GM19397 (cell line): ENCODE data around the gene ATG10.
"Not testable (repeated sequence)": the region's sequence is repeated elsewhere in the genome, so short reads cannot be mapped to it uniquely, and the experiment has no call there.

Experiments
- ATAC-seq: cut with Tn5 transposase; IDR thresholded peaks from one replicate; pipeline ENCODE4 v1.9.1; 2021; ENCODE audit warnings: mild to moderate bottlenecking, moderate library complexity; ENCODE audit not compliant: unreplicated experiment

Gene ATG10

DNA sequence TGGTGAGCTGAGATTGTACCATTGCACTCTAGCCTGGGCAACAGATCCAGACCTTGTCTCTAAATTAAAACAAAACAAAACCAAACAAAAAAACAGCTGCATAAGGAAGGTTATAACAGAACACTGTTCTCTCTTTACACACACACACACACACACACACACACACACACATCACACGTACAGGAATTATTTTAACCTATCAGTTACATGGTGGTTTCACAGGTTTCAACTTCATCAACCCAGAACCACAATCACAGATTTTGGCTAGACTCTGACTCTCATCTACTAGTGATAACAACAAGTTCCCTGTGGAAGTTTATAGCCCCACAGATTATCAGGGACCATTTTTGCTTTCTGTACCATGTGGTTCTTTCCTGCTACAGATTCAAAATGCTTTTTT, 246.1 kb downstream of the ATG10 start:
- ATAC-seq: no peak

DNA sequence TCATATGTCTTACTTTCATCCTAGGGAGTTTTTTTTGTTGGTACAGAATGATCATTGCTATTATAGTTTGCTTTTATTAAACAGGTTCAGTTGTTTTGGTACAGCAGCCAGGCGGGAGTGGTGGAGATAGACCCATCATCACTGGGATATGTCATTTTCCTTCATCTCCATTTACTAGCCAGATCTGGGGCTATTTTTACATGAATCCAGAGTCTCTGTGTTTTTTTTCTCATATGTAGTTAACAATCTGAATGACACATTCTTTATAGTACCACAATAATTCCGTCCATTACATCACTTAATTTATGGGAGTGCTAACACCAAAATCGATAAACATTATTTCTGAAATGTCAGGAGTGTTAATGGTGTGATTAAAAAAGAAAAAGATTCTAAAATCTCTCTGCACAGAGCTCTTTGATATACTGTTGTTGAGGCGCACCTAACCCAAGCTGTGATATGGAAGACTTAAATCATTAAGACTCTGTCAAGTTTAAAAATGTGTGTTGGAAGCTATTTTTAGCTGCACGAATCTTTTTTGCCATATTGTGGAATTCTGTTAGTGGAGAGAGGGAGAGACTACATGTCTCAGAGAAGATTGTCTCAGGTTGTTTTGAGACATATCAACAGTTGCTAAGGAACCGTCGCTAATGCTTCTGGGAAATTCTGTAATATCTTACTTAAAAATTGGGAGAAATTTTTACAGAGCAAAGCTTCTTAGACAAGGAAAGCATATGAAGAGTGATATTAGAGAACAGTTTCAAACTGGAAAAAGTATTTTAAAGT, 246.7 kb downstream of the ATG10 start:
- ATAC-seq: no peak

DNA sequence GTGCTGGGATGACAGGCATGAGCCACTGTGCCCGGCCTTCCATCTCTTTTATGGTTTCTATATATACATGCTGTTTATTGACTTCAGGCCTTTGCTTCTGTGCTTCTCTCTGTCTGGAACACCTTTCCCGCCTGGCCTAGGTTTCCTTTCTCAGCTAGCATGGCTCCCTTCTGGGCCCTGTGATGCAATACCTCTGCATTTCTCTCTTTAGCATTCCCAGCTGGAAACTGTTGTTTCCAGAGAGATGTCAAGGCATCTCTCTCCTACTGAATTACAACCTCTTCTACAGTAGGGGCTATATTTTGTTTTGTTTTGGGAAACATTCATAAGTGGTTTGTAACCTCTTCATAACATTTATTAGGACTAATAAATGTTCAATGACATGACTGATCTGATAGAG, 249.2 kb downstream of the ATG10 start:
- ATAC-seq: no peak

DNA sequence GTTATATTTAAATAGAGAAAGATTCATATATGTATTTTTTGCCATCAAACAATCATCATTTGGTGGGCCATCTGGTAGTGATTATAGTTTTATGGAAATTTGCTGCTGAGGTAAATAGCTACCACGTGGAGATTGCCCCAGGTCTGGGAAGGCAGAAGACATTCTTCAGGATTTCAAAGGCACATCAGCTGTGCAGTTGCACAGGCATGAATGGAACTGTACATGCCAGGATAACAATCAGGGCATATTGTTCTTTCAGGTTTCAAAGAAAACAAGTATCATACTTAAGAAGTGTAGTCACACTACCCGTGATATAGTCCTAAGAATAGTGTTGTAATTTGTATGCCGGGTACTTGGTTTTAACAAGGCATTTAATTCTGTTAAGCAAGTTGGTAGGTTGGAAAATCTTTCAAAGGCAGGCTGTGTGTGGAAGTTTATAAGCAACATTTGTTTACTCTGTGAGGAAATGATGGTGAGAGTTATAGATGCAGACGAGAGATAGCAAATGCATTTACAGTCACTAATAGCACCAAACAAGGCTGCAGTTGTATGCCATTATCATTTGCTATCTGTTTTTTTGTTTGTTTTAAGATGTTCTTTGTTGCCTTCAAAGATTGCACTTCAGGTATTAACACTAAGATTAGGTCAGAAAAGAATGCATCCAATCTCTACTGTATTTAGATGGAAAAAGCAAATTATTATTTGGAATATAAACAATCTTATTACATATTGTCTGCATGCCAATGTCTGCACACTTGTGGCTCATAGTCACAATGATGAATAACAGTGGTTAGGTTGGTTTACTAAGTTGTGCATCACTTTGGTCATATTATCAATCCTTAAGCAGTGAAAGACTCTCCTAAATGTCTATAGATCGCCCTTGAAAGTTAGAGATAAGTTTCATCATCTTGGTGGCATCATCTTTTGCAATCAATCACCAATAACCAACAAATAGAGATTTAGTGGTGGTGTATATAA, 251.1 kb downstream of the ATG10 start:
- ATAC-seq: no peak

DNA sequence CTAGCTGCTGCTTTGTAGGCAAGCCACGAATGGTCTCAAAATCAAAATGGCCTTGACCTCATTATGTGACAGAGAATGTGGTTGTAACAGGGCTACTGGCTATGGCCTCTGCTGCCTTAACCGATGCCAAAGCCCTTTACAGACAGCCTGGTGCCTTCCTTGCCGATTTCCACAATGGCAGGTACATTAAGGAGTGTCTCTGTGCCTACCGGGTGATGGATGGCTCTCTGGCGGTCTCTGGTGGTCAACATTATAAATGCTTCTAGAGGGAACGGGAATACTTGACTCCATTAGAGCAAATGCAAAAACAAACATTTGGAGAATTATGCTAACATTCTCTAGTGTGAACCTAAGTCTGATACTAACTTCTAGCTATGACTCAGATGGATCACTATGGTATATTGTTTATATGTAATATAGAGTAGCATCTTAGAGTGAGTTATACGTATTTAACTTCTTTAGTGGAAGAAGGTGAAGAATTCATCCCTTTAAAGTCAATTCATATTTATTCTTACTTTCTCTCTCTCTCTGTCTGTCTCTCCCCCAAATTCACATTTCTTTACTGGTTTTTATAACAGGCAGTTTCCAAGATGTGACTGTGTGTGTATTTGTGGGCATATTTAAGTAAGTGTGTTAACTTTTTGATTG, 253.8 kb downstream of the ATG10 start:
- peak; percentile 58 for ATAC-seq

DNA sequence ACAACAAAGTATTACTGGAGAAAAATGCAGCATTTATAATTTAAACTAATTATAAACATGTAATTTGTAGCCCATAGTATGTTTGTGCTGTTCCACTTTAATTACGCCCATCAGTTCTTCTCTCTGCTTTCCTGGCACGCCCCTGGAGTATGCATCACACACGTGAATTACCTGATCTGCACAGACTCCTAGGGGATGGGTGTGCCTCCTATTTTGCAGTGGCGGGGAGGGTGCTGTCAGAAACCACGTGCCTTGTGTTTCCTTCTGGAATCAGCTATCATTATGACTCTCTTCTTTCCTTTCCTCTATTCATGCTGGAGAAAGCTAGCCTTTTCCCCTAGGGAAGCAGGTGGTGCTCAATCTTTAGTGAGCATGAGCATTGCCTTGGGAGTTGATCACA, 263.1 kb downstream of the ATG10 start:
- no peak for ATAC-seq

DNA sequence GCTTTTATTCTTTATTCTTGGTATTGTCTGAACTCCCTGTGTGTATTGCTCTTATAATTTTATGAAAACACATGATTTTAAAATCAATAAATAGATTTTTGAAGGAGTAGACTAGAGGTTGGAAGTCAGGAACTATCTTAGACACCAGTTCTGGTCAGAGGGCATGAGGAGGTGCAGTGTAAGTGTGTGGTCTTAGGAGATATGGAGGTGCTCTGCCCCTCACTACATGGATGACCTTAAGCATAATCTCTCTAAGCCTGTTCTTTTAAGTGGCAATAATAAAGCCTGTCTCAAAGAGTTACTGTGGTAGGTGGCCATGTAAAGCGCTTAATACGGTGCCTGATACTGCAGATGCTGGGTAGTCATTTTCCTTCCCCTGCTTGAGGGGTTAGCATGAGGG, 272.3 kb downstream of the ATG10 start:
- no peak for ATAC-seq

DNA sequence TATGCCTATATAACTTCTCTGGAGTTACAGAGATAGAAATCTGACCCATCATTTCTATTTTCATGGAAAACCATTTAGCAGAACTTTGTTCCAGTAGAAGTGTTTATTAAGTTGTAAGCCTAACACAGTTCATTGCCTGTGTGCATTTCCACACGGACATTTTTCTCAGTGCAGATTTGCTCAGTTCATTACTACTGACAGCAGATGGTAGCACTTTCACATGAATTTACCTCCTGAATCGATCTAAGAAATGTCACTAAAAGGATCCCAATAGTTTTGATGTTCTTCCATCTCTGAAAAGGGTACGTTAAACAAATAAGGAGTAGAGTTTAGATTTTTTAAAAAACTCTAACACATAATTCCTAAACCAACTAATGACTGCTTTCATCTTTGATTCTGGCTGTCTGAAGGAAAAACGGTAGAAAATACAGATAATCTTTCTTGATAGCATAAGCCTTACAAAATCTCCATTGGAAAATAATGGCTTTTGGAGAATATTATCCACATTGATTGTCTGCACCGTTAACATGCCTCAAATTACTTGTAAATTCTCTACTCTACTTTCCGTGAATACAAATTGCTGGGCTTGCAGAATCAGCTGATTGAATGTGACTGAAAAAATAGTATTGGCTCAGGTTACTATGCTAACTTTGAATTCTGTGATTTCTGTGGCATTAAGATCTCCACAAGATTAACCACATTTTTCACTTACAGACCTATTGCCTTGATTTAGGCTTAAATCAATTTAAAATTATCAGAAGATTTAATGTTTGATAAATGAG, 273.2 kb downstream of the ATG10 start:
- ATAC-seq: no peak

DNA sequence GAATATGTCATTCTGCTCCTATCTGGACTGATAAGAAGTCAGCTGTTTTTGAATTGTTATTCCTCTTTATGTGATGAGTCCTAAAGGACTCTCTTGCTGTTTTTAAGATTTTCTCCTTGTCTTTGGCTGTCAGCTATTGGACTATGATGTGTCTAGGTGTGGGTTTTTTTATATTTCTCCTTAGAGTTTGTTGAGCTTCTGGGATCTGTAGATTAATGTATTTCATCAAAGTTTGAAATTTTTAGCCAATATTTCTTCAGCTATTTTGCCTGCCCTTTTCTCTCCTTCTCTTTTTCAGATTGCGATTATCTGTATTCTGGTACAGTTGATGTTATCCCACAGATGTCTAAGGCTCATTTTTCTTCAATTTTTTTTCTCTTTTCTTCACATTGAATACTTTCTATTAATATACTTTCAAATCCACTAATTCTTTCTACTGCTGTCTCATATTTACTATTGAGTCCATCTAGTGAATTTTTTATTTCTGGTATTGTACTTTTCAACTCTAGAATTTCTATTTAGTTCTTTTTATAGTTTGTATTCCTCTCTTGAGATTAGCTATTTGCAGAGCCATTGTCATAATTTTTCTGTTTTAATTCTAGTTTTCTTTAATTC, 275.2 kb downstream of the ATG10 start:
- no peak for ATAC-seq

DNA sequence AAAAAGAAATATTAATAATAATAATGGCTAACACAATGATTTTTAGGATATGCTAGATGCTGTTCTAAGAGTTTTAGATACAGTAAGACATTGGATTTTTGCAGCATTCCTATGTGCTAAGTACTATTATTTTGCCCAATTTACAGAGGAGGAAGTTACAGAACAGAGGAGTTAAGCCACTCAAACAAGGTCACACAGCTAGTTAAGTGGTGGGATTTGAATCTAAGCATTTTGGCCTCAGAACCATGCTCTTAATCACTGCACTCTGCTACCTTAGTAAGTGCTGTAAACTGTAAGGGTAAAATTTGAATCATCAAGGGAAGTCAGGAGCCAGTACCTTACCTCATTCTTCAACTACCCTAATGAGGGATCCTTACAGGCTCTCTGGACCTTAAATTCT, 280.9 kb downstream of the ATG10 start:
- ATAC-seq: no peak

DNA sequence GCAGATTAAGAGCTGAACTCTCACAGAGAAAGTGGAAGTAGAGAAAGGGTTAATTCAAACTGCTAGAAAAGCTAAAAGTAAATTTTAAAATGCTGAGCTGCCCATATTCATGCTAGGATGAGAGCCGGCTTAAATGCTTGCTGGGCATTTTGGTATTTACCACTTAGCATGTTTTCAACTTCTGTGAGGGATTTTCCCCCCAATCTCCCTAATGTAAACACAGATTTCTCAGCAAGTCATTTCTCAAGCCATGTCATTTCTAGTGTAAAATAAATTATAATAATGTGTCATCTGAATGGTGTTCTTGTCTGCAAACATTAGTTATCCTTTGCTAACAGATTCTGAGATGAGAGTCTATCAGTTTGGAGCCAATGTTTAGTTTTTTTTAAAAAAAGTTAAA, 284.0 kb downstream of the ATG10 start:
- no peak for ATAC-seq

DNA sequence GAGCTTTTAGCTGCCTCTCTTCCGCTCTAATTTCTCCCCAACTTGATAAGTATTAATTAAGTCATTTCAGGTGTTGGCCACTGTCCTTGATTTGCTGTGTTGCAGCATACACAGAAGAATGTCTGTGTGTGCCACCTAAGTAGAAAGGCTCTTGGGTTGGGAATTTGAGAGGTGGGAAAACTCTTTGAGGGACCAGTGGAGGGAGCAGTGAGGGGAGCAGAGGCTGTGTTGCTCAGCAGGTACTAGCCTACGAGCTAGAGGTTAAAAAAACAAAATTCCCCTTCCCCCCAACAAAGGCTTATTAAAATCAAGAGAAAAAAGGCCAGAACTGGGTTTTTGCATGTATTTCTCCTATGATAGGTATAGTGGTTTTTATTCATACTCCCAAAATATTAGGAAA, 285.4 kb downstream of the ATG10 start:
- ATAC-seq: no peak

DNA sequence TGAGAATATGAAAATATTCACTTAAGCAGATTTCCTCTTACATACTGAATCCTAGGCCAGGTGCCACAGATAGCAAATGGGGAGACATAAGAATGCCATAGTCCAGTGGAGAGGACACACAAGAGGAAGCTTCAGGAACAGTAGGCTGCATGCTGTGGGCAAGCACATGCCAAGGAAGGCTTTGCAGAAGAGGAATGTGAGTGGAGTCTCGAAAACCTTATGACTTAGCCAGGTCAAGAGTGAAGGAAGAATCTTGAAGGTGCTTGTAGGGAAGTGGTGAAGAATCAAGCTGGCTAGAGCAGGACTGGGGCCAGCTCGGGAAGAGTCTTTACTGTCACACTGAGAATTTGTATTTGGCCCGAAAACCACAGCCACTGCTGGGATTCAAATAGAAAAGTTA, 285.9 kb downstream of the ATG10 start:
- no peak for ATAC-seq

DNA sequence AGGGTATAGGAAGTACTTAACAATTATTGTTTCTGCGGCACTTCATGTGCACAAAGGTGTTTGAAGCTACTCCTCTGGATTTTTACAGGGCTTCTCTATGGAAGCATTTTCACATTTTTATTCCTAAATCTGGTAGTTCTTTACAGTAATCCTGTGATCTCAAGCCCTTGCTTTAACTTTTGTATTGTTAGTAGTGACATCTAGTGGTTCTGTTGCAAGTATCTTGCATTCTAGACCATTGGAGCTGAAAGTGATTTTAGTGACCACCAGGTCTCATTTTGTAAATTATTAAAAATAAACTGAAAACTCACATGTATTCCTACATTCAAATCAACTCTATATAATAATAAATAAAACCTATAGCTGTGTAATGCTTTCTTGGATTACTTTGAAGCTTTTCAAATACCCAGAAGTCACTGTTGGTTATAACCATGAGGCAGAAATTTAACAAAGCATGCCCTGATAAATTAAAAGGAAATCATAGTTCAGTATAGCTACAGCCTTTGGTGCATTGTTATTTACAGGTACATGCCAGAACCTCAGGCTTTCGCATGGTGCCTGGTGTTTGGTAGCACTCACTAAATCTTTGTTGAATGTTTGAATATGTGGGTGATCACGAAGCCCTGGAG, 287.5 kb downstream of the ATG10 start:
- ATAC-seq: no peak

DNA sequence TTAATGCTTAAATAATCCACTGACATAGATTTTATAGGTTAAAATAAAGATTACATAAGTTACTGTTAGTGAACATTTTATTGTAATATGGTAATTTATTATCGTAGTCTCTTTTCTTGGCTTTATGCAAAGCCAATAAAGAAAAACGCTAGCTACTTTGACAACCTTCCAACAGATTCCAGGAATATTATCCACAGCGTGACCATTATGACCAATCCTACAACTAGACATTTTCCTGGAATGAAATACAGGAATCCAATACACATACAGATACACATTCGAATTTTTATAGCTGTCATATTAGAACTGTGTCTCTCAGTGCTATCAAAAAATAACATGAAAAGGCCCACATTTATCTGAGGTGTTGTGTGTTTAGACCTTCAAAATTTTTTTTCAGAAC, 293.2 kb downstream of the ATG10 start:
- ATAC-seq: no peak

DNA sequence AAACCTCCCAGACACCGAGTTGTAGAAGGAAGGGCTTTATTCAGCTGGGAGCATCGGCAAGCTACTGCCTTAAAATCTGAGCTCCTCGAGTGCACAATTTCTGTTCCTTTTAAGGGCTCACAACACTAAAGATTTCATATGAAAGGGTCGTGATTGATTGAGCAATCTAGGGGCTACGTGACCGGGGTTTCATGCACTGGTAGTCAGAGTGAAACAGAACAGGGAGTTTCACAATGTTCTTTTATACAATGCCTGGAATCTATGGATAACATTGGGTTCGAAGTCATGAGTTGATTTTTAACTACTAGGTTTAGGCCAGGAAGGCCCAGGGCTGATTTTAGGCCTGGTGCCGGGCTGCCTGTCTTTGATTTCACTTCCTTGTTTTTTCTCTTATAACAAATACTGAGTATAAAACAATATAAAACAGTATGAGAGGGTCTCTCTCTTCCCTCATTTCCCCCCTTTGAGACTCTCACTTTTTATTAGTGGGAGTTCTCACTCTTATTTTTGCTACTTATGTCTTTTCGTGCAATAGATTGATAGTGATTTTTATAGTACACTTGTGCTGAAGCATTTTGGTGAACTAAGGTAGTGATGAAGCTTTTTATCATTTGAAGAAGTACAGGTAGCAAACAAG, 295.6 kb downstream of the ATG10 start:
- ATAC-seq: not testable (repeated sequence)

DNA sequence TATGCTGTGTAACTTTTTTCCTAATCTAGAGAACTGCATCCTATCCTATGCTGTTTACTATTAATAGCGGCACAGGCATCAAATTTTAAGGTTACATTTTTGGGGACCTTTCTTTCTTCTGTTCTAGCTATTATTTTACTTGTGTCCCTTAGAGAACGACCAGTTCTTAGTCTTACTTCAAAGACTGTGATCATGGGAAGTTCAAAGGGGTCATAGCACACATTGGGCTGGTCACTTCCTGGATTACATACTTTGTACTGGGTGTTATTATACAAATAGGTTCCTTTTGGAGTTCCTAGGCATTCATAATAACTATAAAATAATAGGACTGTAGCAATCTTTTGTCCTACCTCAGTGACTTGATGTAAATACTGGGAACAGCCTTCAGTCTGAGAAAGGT, 297.5 kb downstream of the ATG10 start:
- ATAC-seq: not testable (repeated sequence)

DNA sequence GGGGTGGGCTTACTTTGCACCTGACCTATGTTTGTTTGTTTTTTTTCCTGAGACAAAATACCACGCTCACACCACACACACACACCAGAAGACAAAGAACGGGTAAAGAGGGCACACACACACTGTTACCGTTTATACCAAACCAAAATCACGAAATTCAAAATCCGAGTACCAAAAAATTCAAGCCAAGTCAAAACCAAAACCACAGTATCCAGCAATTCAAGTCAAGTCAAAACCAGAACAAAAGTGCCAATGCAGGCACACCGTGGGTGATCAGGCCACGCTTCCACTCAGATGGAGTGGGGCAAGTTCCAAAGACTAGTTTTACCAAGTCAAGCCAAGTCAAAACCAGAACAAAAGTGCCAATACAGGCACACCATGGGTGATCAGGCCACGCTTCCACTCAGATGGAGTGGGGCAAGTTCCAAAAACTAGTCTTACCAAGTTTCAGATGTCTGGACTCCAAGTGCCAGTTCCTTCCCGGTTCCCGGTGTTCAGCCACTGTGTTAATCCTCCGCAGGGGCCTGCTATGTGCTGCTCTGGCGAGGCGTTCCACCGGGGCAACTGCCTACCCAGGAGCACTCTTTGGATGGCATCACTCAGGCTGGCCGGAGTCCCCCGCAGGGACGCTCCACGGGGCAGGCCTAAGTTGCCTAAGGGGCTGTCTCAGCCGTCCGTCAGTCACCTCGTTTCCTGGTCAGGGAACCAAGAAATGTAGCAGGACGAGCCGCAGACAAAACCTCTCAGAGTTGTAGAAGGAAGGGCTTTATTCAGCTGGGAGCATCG, 300.9 kb downstream of the ATG10 start:
- not testable (repeated sequence) for ATAC-seq

DNA sequence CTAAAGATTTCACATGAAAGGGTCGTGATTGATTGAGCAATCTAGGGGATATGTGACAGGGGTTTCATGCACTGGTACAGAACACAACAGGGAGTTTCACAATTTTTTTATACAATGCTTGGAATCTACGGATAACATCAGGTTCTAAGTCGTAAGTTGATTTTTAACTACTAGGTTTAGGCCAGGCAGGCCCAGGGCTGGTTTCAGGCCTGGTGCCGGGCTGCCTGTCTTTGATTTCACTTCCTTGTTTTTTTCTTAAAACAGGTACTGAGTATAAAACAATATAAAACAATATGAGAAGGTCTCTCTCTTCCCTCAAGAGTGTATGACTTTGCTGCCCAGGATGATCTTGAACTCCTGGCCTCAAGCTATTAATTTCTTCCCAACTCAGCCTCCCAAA, 301.6 kb downstream of the ATG10 start:
- ATAC-seq: not testable (repeated sequence)
